ENCODE measurements around the gene CBARP. TPM values are rescaled to one million over a fixed set of nuclear protein-coding genes. Genes with fewer than 3 reads are reported as not detected.

CBARP gene
- total RNA-seq, 1 experiment from 2014 or later, result 1.9 TPM

GRCh38 chr19:1234051-1234954, 3.5 kb downstream of the CBARP start:
- Histone ChIP-seq H3K4me2 (no peak overlapping the region), H3K4me3 (no peak overlapping the region), H3F3A (ENCODE audit: insufficient read depth, low read depth) (peaks cover 20% of the 10 kb centered on the region), H2AFZ (no peak overlapping the region), H4K20me1 (ENCODE audit: insufficient read depth) (no peaks in the 10 kb centered on the region), H3K79me2 (ENCODE audit: low read depth) (no peaks in the 10 kb centered on the region), H3K27ac (no peak overlapping the region), H3K9me3 (ENCODE audit: insufficient read depth, low read depth) (no peaks in the 10 kb centered on the region), H3K36me3 (ENCODE audit: low read depth) (no peaks in the 10 kb centered on the region), H3K27me3 (ENCODE audit: insufficient read depth, low read depth) (no peaks in the 10 kb centered on the region), H3K4me1 (replicated peaks; ENCODE audit: insufficient read depth) (0 out of 2 replicates have a peak, but pooled peaks cover 6% of the 10 kb centered on the region), H3K9me2 (ENCODE audit: insufficient read depth) (no peaks in the 10 kb centered on the region)
- POLR2A ChIA-PET (ENCODE audit: unreplicated experiment), result no interaction called here
- TF ChIP-seq CTCF (conservative IDR thresholded peaks at IDR 0.05) (no peak), EZH2 (IDR thresholded peaks at IDR 0.05; ENCODE audit: low read depth) (no peak)
- no peak for DNase-seq
- intact Hi-C loops (cut with micrococcal nuclease; ENCODE audit: unreplicated experiment), result no loop called here
- CTCF ChIA-PET, result no interaction called here
- no TSS peak for BruUV-seq (replicated peaks)

- Histone ChIP-seq H3K9me3 (ENCODE audit: insufficient read depth, low read depth) (no peaks in the 10 kb centered on the region), H3K79me2 (ENCODE audit: low read depth) (no peaks in the 10 kb centered on the region), H3K36me3 (ENCODE audit: low read depth) (no peaks in the 10 kb centered on the region), H3F3A (ENCODE audit: insufficient read depth, low read depth) (peaks cover 9% of the 10 kb centered on the region), H3K9me2 (ENCODE audit: insufficient read depth) (no peaks in the 10 kb centered on the region), H2AFZ (no peak overlapping the region), H3K4me1 (replicated peaks; ENCODE audit: insufficient read depth) (0 out of 2 replicates have a peak, but pooled peaks cover 6% of the 10 kb centered on the region), H4K20me1 (ENCODE audit: insufficient read depth) (no peaks in the 10 kb centered on the region), H3K27ac (no peak overlapping the region), H3K27me3 (ENCODE audit: insufficient read depth, low read depth) (no peaks in the 10 kb centered on the region), H3K4me3 (no peak overlapping the region), H3K4me2 (no peak overlapping the region)
- no peak for DNase-seq
- intact Hi-C loops (cut with micrococcal nuclease; ENCODE audit: unreplicated experiment), result no loop called here
- ChIA-PET CTCF (interaction anchor here (0.6 kb wide), 1 partner anchor 67 kb away, joined by 3 read pairs; no protein-coding TSS in a partner anchor), POLR2A (ENCODE audit: unreplicated experiment) (interaction anchor here (0.5 kb wide), 1 partner anchor 8 kb away, joined by 3 read pairs; the partner anchor contains the start of gene ATP5F1D)
- BruUV-seq (replicated peaks), result no TSS peak
- TF ChIP-seq EZH2 (IDR thresholded peaks at IDR 0.05; ENCODE audit: low read depth) (no peak), CTCF (conservative IDR thresholded peaks at IDR 0.05) (no peak)
Measured at GRCh38 chr19:1233115-1233667, 4.6 kb downstream of the CBARP start.

GRCh38 chr19:1232652-1233072, 5.1 kb downstream of the CBARP start:
- intact Hi-C loops (cut with micrococcal nuclease; ENCODE audit: unreplicated experiment), result no loop called here
- H3K9me3 ChIP-seq (ENCODE audit: insufficient read depth, low read depth), result no peaks in the 10 kb centered on the region
- BruUV-seq (replicated peaks), result no TSS peak
- H3K27ac ChIP-seq, result no peak overlapping the region
- DNase-seq, result no peak
- H3K27me3 ChIP-seq (ENCODE audit: insufficient read depth, low read depth), result no peaks in the 10 kb centered on the region
- no peaks in the 10 kb centered on the region for H4K20me1 ChIP-seq (ENCODE audit: insufficient read depth)
- no peak for TF ChIP-seq EZH2 (IDR thresholded peaks at IDR 0.05; ENCODE audit: low read depth)
- TF ChIP-seq CTCF (conservative IDR thresholded peaks at IDR 0.05), result no peak
- no peaks in the 10 kb centered on the region for H3K36me3 ChIP-seq (ENCODE audit: low read depth)
- H2AFZ ChIP-seq, result no peak overlapping the region
- ChIA-PET POLR2A (ENCODE audit: unreplicated experiment) (interaction anchor here (0.5 kb wide), 1 partner anchor 9 kb away, joined by 3 read pairs; the partner anchor contains the start of gene ATP5F1D), CTCF (interaction anchor here (0.5 to 0.6 kb wide), 2 partner anchors 66 to 119 kb away, joined by 3 to 6 read pairs; no protein-coding TSS in a partner anchor)
- H3K9me2 ChIP-seq (ENCODE audit: insufficient read depth), result no peaks in the 10 kb centered on the region
- no peaks in the 10 kb centered on the region for H3K79me2 ChIP-seq (ENCODE audit: low read depth)
- H3F3A ChIP-seq (ENCODE audit: insufficient read depth, low read depth), result peaks cover 9% of the 10 kb centered on the region
- no peak overlapping the region for H3K4me2 ChIP-seq
- no peak overlapping the region for H3K4me3 ChIP-seq
- H3K4me1 ChIP-seq (replicated peaks; ENCODE audit: insufficient read depth), result 0 out of 2 replicates have a peak, but pooled peaks cover 6% of the 10 kb centered on the region

Measured in PC-9 (cell line).